ENCODE measurements around the gene OR2A25.

DNA sequence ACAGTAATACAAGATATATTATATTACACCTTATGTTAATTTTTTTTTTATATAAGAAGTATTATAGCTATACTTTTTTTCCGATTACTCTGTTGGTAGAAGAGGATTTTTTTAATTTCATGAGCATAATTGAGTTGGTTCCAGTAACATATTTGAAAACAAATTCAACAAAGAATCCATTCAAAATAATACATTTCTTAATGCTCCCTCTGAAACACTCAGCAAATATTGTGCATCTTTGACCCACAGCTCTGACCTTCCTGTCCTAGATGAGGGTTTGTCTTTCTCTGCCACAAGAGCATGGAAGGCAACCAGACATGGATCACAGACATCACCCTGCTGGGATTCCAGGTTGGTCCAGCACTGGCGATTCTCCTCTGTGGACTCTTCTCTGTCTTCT is 39.7 kb downstream of the OR2A25 start, which contains the start of gene OR2A2:
- TF ChIP-seq, protein P1, sequence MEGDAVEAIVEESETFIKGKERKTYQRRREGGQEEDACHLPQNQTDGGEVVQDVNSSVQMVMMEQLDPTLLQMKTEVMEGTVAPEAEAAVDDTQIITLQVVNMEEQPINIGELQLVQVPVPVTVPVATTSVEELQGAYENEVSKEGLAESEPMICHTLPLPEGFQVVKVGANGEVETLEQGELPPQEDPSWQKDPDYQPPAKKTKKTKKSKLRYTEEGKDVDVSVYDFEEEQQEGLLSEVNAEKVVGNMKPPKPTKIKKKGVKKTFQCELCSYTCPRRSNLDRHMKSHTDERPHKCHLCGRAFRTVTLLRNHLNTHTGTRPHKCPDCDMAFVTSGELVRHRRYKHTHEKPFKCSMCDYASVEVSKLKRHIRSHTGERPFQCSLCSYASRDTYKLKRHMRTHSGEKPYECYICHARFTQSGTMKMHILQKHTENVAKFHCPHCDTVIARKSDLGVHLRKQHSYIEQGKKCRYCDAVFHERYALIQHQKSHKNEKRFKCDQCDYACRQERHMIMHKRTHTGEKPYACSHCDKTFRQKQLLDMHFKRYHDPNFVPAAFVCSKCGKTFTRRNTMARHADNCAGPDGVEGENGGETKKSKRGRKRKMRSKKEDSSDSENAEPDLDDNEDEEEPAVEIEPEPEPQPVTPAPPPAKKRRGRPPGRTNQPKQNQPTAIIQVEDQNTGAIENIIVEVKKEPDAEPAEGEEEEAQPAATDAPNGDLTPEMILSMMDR (conservative IDR thresholded peaks at IDR 0.05 in 1 of 2, IDR thresholded peaks at IDR 0.05 in 1 of 2; ENCODE audit: extremely low read depth in 1 of 2, insufficient read depth in 1 of 2, low read depth in 1 of 2, low read length in 2 of 2) = no peak
- TF ChIP-seq EZH2 (IDR thresholded peaks at IDR 0.05; ENCODE audit: borderline replicate concordance, low read length) = no peak
